ENCODE data around the gene RPS6KA2.

DNA sequence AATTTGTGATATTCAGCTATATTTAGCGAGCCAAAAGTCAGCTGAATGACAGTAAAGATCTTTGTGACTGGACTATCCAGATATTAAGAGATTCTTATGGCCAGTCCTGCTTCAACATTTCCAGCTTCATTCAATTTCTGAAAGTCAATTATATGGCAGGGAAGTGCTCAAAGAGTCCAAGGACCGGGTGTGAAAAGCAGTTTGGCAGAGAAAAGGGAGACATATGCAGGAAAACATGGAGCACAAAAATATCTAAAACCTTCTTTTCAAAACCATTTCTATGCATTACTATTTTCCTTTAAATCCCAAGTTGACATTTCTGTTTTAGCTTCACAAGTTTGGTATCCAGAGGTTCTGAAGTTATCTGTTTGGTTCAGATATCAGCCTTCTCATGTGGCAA lies 249.3 kb downstream of the RPS6KA2 start:
- TF ChIP-seq, protein P1, sequence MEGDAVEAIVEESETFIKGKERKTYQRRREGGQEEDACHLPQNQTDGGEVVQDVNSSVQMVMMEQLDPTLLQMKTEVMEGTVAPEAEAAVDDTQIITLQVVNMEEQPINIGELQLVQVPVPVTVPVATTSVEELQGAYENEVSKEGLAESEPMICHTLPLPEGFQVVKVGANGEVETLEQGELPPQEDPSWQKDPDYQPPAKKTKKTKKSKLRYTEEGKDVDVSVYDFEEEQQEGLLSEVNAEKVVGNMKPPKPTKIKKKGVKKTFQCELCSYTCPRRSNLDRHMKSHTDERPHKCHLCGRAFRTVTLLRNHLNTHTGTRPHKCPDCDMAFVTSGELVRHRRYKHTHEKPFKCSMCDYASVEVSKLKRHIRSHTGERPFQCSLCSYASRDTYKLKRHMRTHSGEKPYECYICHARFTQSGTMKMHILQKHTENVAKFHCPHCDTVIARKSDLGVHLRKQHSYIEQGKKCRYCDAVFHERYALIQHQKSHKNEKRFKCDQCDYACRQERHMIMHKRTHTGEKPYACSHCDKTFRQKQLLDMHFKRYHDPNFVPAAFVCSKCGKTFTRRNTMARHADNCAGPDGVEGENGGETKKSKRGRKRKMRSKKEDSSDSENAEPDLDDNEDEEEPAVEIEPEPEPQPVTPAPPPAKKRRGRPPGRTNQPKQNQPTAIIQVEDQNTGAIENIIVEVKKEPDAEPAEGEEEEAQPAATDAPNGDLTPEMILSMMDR (conservative IDR thresholded peaks at IDR 0.05; ENCODE audit: low read depth in 2 of 2), result no peak
- TF ChIP-seq POLR2AphosphoS5 (IDR thresholded peaks at IDR 0.05; ENCODE audit: low read depth) (no peak), EZH2phosphoT487 (IDR thresholded peaks at IDR 0.05; ENCODE audit: unreplicated experiment) (no peak), EZH2 (IDR thresholded peaks at IDR 0.05; ENCODE audit: low read depth, unreplicated experiment) (no peak), JUNB (IDR thresholded peaks at IDR 0.05; ENCODE audit: unreplicated experiment) (no peak), STAT1 (IDR thresholded peaks at IDR 0.05; ENCODE audit: unreplicated experiment) (no peak)
- TF ChIP-seq, protein P2, sequence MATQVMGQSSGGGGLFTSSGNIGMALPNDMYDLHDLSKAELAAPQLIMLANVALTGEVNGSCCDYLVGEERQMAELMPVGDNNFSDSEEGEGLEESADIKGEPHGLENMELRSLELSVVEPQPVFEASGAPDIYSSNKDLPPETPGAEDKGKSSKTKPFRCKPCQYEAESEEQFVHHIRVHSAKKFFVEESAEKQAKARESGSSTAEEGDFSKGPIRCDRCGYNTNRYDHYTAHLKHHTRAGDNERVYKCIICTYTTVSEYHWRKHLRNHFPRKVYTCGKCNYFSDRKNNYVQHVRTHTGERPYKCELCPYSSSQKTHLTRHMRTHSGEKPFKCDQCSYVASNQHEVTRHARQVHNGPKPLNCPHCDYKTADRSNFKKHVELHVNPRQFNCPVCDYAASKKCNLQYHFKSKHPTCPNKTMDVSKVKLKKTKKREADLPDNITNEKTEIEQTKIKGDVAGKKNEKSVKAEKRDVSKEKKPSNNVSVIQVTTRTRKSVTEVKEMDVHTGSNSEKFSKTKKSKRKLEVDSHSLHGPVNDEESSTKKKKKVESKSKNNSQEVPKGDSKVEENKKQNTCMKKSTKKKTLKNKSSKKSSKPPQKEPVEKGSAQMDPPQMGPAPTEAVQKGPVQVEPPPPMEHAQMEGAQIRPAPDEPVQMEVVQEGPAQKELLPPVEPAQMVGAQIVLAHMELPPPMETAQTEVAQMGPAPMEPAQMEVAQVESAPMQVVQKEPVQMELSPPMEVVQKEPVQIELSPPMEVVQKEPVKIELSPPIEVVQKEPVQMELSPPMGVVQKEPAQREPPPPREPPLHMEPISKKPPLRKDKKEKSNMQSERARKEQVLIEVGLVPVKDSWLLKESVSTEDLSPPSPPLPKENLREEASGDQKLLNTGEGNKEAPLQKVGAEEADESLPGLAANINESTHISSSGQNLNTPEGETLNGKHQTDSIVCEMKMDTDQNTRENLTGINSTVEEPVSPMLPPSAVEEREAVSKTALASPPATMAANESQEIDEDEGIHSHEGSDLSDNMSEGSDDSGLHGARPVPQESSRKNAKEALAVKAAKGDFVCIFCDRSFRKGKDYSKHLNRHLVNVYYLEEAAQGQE (IDR thresholded peaks at IDR 0.05; ENCODE audit: unreplicated experiment), result no peak
